Astrocyte of the cerebellum (primary cell): Measurements from ENCODE around the gene NXNL1.

ENCODE experiments used
- DNase-seq: peaks from one replicate; pipeline ENCODE4 v3.0.0-alpha.2; 2011; ENCODE audit warnings: low read depth
- H3K4me3 ChIP-seq: 2 replicates; pipeline ENCODE4 v1.5.1; 2011; ENCODE audit warnings: mild to moderate bottlenecking, low read depth, low read length, moderate library complexity
- CTCF ChIP-seq: IDR thresholded peaks from 2 replicates; pipeline ENCODE4 v1.5.1; 2012; ENCODE audit warnings: low read length, low read depth, moderate library complexity, mild to moderate bottlenecking; ENCODE audit errors: missing control alignments
- in situ Hi-C: cut with HindIII; loops from 2 replicates; pipeline ENCODE4 v1.10.0; 2017; ENCODE audit warnings: low sequenced_read_pairs

Gene NXNL1

GRCh38 chr19:17419154-17419620, 41.5 kb downstream of the NXNL1 start:
- TF ChIP-seq CTCF, result no peak
- DNase-seq, result no peak
- H3K4me3 ChIP-seq, result peak overlapping the region; percentile 78
- in situ Hi-C loops, result no loop called here

DNA sequence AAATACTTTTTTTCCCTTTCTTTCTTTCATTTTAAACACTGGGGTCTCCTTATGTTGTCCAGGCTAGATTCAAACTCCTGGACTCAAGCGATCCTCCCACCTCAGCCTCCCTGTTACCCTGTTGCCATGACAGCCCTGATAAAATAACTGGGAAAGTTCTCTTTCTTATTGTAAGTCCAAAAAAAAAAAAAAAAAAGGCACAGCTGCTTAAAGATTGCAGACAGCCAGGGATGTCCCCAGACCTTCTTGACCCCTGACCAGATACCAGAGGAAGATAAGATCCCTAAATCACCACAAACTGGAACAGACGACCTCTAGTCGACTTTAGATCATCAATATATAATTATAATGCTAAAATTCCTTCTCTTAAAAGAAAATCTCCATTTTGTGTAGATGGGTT, 42.0 kb downstream of the NXNL1 start:
- no peak overlapping the region for H3K4me3 ChIP-seq

DNA sequence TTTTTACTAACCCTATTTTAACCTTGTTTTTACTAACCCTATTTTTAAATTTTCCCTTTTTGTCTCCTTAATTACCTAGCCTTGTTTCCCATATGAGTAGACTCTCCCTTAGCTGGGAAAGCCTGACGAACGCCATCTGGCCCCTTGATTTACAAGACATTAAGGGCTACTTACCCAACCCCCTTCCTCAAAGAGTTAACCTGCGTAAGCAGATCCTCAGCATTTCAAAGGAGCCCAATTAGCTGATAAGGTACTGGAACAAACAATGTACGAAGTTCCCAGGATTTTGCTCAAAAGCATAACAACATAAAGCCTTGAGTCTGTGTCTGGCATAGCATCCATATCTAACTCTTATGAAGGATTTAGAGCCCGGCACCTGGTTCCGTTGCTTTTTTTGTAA, 45.6 kb downstream of the NXNL1 start:
- in situ Hi-C loops, result no loop called here
- DNase-seq, result no peak
- no peak for TF ChIP-seq CTCF
- no peak overlapping the region for H3K4me3 ChIP-seq

More for the DNA sequence above, 42.0 kb downstream of the NXNL1 start:
- no peak for DNase-seq
- in situ Hi-C loops, result no loop called here
- TF ChIP-seq CTCF, result no peak

- no peak for TF ChIP-seq CTCF
- in situ Hi-C loops, result no loop called here
- H3K4me3 ChIP-seq, result no peak overlapping the region
- no peak for DNase-seq
Observed at GRCh38 chr19:17414097-17414496, 46.6 kb downstream of the NXNL1 start.

DNA sequence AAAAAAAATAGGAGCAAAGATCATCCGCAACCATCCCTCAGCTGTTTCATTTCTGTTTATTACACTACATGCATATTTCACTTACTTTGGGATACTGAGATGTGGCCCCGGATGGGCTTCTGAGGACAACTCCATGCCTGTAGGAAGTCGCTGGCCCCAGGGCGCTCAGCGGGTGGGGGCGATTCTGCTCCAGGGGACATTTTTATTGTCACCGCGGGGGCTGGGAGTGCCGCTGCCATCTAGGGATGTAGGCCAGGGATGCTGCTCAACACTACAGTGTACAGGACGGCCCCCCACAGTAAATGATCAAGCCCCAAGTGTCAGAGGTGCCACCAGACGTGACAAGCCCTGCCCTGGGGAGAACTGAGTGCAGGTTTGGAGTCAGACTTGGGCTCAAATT, 48.9 kb downstream of the NXNL1 start:
- no peak for TF ChIP-seq CTCF
- no peak overlapping the region for H3K4me3 ChIP-seq
- DNase-seq, result no peak
- in situ Hi-C loops, result no loop called here

GRCh38 chr19:17409990-17410389, 50.7 kb downstream of the NXNL1 start:
- no peak for DNase-seq
- no peak for TF ChIP-seq CTCF
- in situ Hi-C loops, result no loop called here

DNA sequence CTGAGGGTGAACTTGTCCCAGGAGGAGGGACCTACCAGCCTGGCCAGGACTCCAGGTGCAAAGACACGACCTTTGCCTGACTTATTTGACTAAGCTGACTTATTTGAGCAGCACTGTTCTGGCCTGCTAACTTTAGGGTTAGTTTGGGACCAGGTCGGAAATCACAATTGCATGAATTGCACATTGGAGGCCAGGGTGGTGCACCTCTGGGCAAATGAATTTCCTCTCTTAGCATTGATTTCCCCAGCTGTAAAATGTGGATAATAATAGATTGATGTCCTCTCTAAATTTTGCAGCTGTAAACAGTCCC, 53.9 kb downstream of the NXNL1 start:
- TF ChIP-seq CTCF, result no peak
- H3K4me3 ChIP-seq, result no peak overlapping the region
- in situ Hi-C loops, result no loop called here
- DNase-seq, result no peak

More at GRCh38 chr19:17409990-17410389, 50.7 kb downstream of the NXNL1 start:
- no peak overlapping the region for H3K4me3 ChIP-seq
